OCI-LY1 (cell line): Measurements from ENCODE around the gene EXD2.

Experiments
- H2AFZ ChIP-seq: fragments of 200-600 bp; sonication (generic), shearing (Covaris generic); 2 replicates; pipeline ENCODE4 v1.6.0; 2014; ENCODE audit warnings: antibody characterized with exemption, mild to moderate bottlenecking, low read length
- H3F3A ChIP-seq: fragments of 200-600 bp; sonication (generic), shearing (Covaris generic); 2 replicates; pipeline ENCODE4 v1.6.0; 2014; ENCODE audit warnings: mild to moderate bottlenecking, antibody characterized with exemption, low read length, moderate library complexity; ENCODE audit not compliant: insufficient read depth
- H3K27ac ChIP-seq: fragments of 200-600 bp; sonication (generic); 2 replicates; pipeline ENCODE4 v1.5.1; 2014; ENCODE audit warnings: low read length, mixed run types, mild to moderate bottlenecking, low read depth; ENCODE audit not compliant: poor library complexity, severe bottlenecking
- H3K27me3 ChIP-seq: fragments of 200-600 bp; sonication (generic); 2 replicates; pipeline ENCODE4 v1.6.0; 2014; ENCODE audit warnings: antibody characterized with exemption, mild to moderate bottlenecking, low read length, moderate library complexity; ENCODE audit not compliant: insufficient read depth
- H3K36me3 ChIP-seq: fragments of 200-600 bp; sonication (generic); 2 replicates; pipeline ENCODE4 v1.6.1; 2014; ENCODE audit warnings: mild to moderate bottlenecking, antibody characterized with exemption, low read length, moderate library complexity, mixed read lengths; ENCODE audit not compliant: insufficient read depth
- H3K4me1 ChIP-seq: fragments of 200-600 bp; sonication (generic); 2 replicates; pipeline ENCODE4 v1.5.1; 2014; ENCODE audit warnings: mild to moderate bottlenecking, low read length, moderate library complexity; ENCODE audit not compliant: insufficient read depth, severe bottlenecking
- H3K4me2 ChIP-seq: fragments of 200-600 bp; sonication (generic), shearing (Covaris generic); 2 replicates; pipeline ENCODE4 v1.6.1; 2014; ENCODE audit warnings: low read length
- H3K4me3 ChIP-seq: fragments of 200-600 bp; sonication (generic); 2 replicates; pipeline ENCODE4 v1.5.1; 2014; ENCODE audit warnings: low read length, low read depth, mild to moderate bottlenecking, mixed read lengths; ENCODE audit not compliant: poor library complexity, severe bottlenecking
- H3K79me2 ChIP-seq: fragments of 200-600 bp; shearing (Covaris generic); 2 replicates; pipeline ENCODE4 v1.6.1; 2016; ENCODE audit warnings: mixed run types, low read length, mixed read lengths; ENCODE audit not compliant: insufficient read depth
- H3K9ac ChIP-seq: fragments of 200-600 bp; sonication (generic), shearing (Covaris generic); 2 replicates; pipeline ENCODE4 v1.6.1; 2014; ENCODE audit warnings: mild to moderate bottlenecking, low read length, mixed read lengths
- H3K9me2 ChIP-seq: fragments of 200-600 bp; sonication (generic), shearing (Covaris generic); 2 replicates; pipeline ENCODE4 v1.6.1; 2014; ENCODE audit warnings: low read depth, mild to moderate bottlenecking, low read length, mixed read lengths
- H3K9me3 ChIP-seq: fragments of 200-600 bp; shearing (Covaris generic); 2 replicates; pipeline ENCODE4 v1.6.1; 2014; ENCODE audit warnings: low read length, mixed read lengths
- H4K20me1 ChIP-seq: fragments of 200-600 bp; sonication (generic), shearing (Covaris generic); 2 replicates; pipeline ENCODE4 v1.6.0; 2016; ENCODE audit warnings: mild to moderate bottlenecking, low read length; ENCODE audit not compliant: insufficient read depth
- EZH2 ChIP-seq: fragments of 200-600 bp; sonication (generic), shearing (Covaris generic); IDR thresholded peaks from 2 replicates; pipeline ENCODE4 v1.8.0; 2017; ENCODE audit warnings: borderline replicate concordance, mixed run types, mild to moderate bottlenecking, antibody characterized with exemption, low read length, moderate library complexity, mixed read lengths
- TF ChIP-seq, protein P1 (sequence below): fragments of 200-600 bp; sonication (generic), shearing (Covaris generic); IDR thresholded peaks from 2 replicates; pipeline ENCODE4 v1.5.1; 2017; ENCODE audit warnings: mild to moderate bottlenecking, antibody characterized with exemption, low read length, moderate library complexity, mixed read lengths

EXD2 gene

GRCh38 chr14:69268223-69268622, 76.9 kb downstream of the EXD2 start:
- H3K27ac ChIP-seq, result no peak overlapping the region
- no peaks in the 10 kb centered on the region for H4K20me1 ChIP-seq
- no peak overlapping the region for H3K4me2 ChIP-seq
- H3K9ac ChIP-seq, result no peak overlapping the region
- H2AFZ ChIP-seq, result no peak overlapping the region
- no peaks in the 10 kb centered on the region for H3K79me2 ChIP-seq
- no peaks in the 10 kb centered on the region for H3K9me3 ChIP-seq
- H3K27me3 ChIP-seq, result peaks cover 17% of the 10 kb centered on the region; the same call in 1 of the 2 replicates
- no peak overlapping the region for H3K4me3 ChIP-seq
- H3K9me2 ChIP-seq, result no peaks in the 10 kb centered on the region
- no peak for TF ChIP-seq EZH2
- TF ChIP-seq, protein P1, sequence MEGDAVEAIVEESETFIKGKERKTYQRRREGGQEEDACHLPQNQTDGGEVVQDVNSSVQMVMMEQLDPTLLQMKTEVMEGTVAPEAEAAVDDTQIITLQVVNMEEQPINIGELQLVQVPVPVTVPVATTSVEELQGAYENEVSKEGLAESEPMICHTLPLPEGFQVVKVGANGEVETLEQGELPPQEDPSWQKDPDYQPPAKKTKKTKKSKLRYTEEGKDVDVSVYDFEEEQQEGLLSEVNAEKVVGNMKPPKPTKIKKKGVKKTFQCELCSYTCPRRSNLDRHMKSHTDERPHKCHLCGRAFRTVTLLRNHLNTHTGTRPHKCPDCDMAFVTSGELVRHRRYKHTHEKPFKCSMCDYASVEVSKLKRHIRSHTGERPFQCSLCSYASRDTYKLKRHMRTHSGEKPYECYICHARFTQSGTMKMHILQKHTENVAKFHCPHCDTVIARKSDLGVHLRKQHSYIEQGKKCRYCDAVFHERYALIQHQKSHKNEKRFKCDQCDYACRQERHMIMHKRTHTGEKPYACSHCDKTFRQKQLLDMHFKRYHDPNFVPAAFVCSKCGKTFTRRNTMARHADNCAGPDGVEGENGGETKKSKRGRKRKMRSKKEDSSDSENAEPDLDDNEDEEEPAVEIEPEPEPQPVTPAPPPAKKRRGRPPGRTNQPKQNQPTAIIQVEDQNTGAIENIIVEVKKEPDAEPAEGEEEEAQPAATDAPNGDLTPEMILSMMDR, result no peak
- no peaks in the 10 kb centered on the region for H3K4me1 ChIP-seq
- no peaks in the 10 kb centered on the region for H3F3A ChIP-seq
- no peaks in the 10 kb centered on the region for H3K36me3 ChIP-seq

DNA sequence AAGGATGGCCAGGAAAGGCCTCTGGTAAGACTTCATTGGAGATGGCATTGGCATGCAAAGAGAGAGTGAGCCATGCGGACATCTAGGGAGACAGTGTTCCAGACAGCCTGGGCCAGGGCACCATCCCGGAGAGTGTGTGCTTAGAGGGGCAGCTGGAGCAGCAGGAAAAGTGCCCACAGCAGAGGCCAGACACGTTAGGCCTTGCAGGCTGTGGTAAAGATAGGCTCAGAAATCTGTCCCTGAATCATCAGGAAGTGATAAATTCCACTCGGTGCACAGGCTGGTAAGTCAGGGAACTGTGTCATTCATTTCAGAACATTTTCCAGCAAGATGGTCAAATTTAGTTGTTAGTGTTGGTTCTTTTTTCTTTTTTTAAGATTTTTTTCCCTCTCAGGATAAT, 77.5 kb downstream of the EXD2 start:
- no peaks in the 10 kb centered on the region for H3K36me3 ChIP-seq
- H3K9me2 ChIP-seq, result no peaks in the 10 kb centered on the region
- no peak overlapping the region for H3K27ac ChIP-seq
- no peak overlapping the region for H3K9ac ChIP-seq
- H3K4me3 ChIP-seq, result no peak overlapping the region
- TF ChIP-seq, protein P1, result no peak
- no peak for TF ChIP-seq EZH2
- no peaks in the 10 kb centered on the region for H3K9me3 ChIP-seq
- H2AFZ ChIP-seq, result no peak overlapping the region
- H4K20me1 ChIP-seq, result no peaks in the 10 kb centered on the region
- peaks cover 17% of the 10 kb centered on the region; the same call in 1 of the 2 replicates for H3K27me3 ChIP-seq
- no peaks in the 10 kb centered on the region for H3F3A ChIP-seq
- no peaks in the 10 kb centered on the region for H3K4me1 ChIP-seq
- H3K4me2 ChIP-seq, result no peak overlapping the region
- no peaks in the 10 kb centered on the region for H3K79me2 ChIP-seq

DNA sequence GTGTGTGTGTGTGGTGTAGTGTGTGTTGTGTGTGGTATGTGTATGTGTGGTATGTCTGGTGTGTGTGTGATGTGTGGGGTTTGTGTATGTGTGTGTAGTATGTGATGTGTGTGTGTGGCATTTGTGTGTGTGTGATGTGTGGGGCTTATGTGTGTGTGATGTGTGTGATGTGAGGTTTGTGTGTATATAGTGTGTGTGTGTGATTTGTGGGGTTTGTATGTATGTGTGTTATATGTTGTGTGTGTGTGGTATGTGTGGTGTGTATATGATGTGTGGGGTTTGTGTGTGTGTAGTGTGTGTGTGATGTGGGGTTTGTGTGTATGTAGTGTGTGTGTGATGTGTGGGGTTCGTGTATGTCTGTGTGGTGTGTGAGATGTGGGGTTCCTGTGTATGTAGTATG, 78.1 kb downstream of the EXD2 start:
- Histone ChIP-seq H3K4me1 (no peaks in the 10 kb centered on the region), H3F3A (no peaks in the 10 kb centered on the region), H3K27me3 (peaks cover 17% of the 10 kb centered on the region; the same call in 1 of the 2 replicates), H3K9ac (no peak overlapping the region), H3K79me2 (no peaks in the 10 kb centered on the region), H3K9me2 (no peaks in the 10 kb centered on the region), H3K27ac (no peak overlapping the region), H3K9me3 (no peaks in the 10 kb centered on the region), H4K20me1 (no peaks in the 10 kb centered on the region), H3K36me3 (no peaks in the 10 kb centered on the region), H2AFZ (no peak overlapping the region), H3K4me3 (no peak overlapping the region), H3K4me2 (no peak overlapping the region)
- no peak for TF ChIP-seq EZH2
- TF ChIP-seq, protein P1, result no peak
